WTC11 (cell line): ENCODE data around the gene VAMP2. TPM values are rescaled to one million over a fixed set of nuclear protein-coding genes. Genes with fewer than 3 reads are reported as not detected.

Source experiments
- ATAC-seq: fragments of 200-7000 bp; cut with Tn5 transposase; 2 replicates; pipeline ENCODE4 v1.10.0; 2021; ENCODE audit warnings: mild to moderate bottlenecking, moderate library complexity
- CTCF ChIA-PET: fragments of 300-600 bp; sonication (Branson Sonifier 250); formaldehyde crosslinking; loops from one replicate; lab custom pipeline; 2021; ENCODE audit warnings: antibody characterized with exemption; lab: Charles Lee
- POLR2A ChIA-PET: fragments of 350-600 bp; sonication (Branson Sonifier 250); formaldehyde crosslinking; loops from one replicate; lab custom pipeline; 2021; ENCODE audit warnings: antibody characterized with exemption; lab: Charles Lee
- DNase-seq: peaks from one replicate; pipeline ENCODE4 v3.0.0; 2021; ENCODE audit warnings: low spot score
- H3K27ac Mint-ChIP-seq: 2 replicates; pipeline ENCODE4 v1.8.0; 2021; ENCODE audit warnings: mixed read lengths
- H3K27me3 Mint-ChIP-seq: 2 replicates; pipeline ENCODE4 v1.8.0; 2021; ENCODE audit warnings: low read depth, mild to moderate bottlenecking, moderate library complexity, mixed read lengths
- H3K36me3 Mint-ChIP-seq: 2 replicates; pipeline ENCODE4 v1.8.0; 2021; ENCODE audit warnings: mixed read lengths
- H3K4me1 Mint-ChIP-seq: 2 replicates; pipeline ENCODE4 v1.8.0; 2022; ENCODE audit warnings: mixed read lengths
- H3K4me3 Mint-ChIP-seq: 2 replicates; pipeline ENCODE4 v1.8.0; 2021; ENCODE audit warnings: mild to moderate bottlenecking, moderate library complexity, mixed read lengths
- H3K9me3 Mint-ChIP-seq: 2 replicates; pipeline ENCODE4 v1.8.0; 2021; ENCODE audit warnings: mixed read lengths
- AFF4 ChIP-seq: sonication (generic); formaldehyde crosslinking; IDR thresholded peaks from 2 replicates; pipeline ENCODE4 v1.8.1; 2023; ENCODE audit warnings: mild to moderate bottlenecking, missing genetic modification reagents, borderline replicate concordance
- AR ChIP-seq: fragments of 250-450 bp; sonication (Bioruptor Pico); IDR thresholded peaks from 2 replicates; pipeline ENCODE4 v1.9.0; 2021; ENCODE audit warnings: mild to moderate bottlenecking
- ATF2 ChIP-seq: sonication (generic); formaldehyde crosslinking; IDR thresholded peaks from 2 replicates; pipeline ENCODE4 v1.8.1; 2022; ENCODE audit warnings: low read depth, missing genetic modification reagents, borderline replicate concordance
- CREB1 ChIP-seq: sonication (generic); formaldehyde crosslinking; IDR thresholded peaks from 2 replicates; pipeline ENCODE4 v1.8.0; 2023; ENCODE audit warnings: mild to moderate bottlenecking, missing genetic modification reagents
- E2F1 ChIP-seq: sonication (generic); formaldehyde crosslinking; IDR thresholded peaks from 2 replicates; pipeline ENCODE4 v1.8.0; 2022; ENCODE audit warnings: mild to moderate bottlenecking, missing genetic modification reagents
- EMX1 ChIP-seq: fragments of 250-450 bp; sonication (Bioruptor Pico); IDR thresholded peaks from 2 replicates; pipeline ENCODE4 v1.8.0; 2021; ENCODE audit warnings: mild to moderate bottlenecking
- FOXP4 ChIP-seq: sonication (generic); formaldehyde crosslinking; IDR thresholded peaks from 2 replicates; pipeline ENCODE4 v1.8.0; 2022; ENCODE audit warnings: mild to moderate bottlenecking, missing genetic modification reagents
- IRF2 ChIP-seq: sonication (generic); formaldehyde crosslinking; IDR thresholded peaks from 2 replicates; pipeline ENCODE4 v1.8.0; 2022; ENCODE audit warnings: low read depth, missing genetic modification reagents, borderline replicate concordance
- JUN ChIP-seq: sonication (generic); formaldehyde crosslinking; IDR thresholded peaks from 2 replicates; pipeline ENCODE4 v1.8.0; 2023; ENCODE audit warnings: mild to moderate bottlenecking, missing genetic modification reagents
- NR3C1 ChIP-seq: sonication (generic); formaldehyde crosslinking; conservative IDR thresholded peaks from 2 replicates; pipeline ENCODE4 v1.8.1; 2023; ENCODE audit warnings: low read depth, mild to moderate bottlenecking, missing genetic modification reagents
- SMAD3 ChIP-seq: sonication (generic); formaldehyde crosslinking; IDR thresholded peaks from 2 replicates; pipeline ENCODE4 v1.8.0; 2022; ENCODE audit warnings: missing genetic modification reagents, mild to moderate bottlenecking, borderline replicate concordance
- USF2 ChIP-seq: sonication (generic); formaldehyde crosslinking; IDR thresholded peaks from 2 replicates; pipeline ENCODE4 v1.8.1; 2023; ENCODE audit warnings: mild to moderate bottlenecking, missing genetic modification reagents, moderate library complexity
- ZNF232 ChIP-seq: sonication (generic); formaldehyde crosslinking; IDR thresholded peaks from 2 replicates; pipeline ENCODE4 v1.8.0; 2022; ENCODE audit warnings: mild to moderate bottlenecking, missing genetic modification reagents
- ZNF263 ChIP-seq: sonication (generic); formaldehyde crosslinking; IDR thresholded peaks from 2 replicates; pipeline ENCODE4 v1.8.1; 2022; ENCODE audit warnings: low read depth, mild to moderate bottlenecking, moderate library complexity, missing genetic modification reagents
- total RNA-seq: library from RNA; stranded (reverse); gene quantifications from 3 replicates; pipeline ENCODE4 v1.2.3, GENCODE V29; 2021

The VAMP2 gene
- total RNA-seq, 1 experiment from 2014 or later: 27.4 TPM

GRCh38 chr17:8144401-8145231 is 18.1 kb downstream of the VAMP2 start:
- H3K27me3 Mint-ChIP-seq: no peaks in the 10 kb centered on the region
- POLR2A ChIA-PET: no interaction called here
- H3K4me1 Mint-ChIP-seq: no peaks in the 10 kb centered on the region
- no peak for ATAC-seq
- H3K4me3 Mint-ChIP-seq: no peak overlapping the region
- TF ChIP-seq JUN (CRISPR knock-in tag) (no peak), AR (CRISPR knock-in tag) (no peak), CREB1 (CRISPR knock-in tag) (no peak), IRF2 (no peak), FOXP4 (CRISPR knock-in tag) (no peak), AFF4 (CRISPR knock-in tag) (no peak), USF2 (no peak), ZNF232 (no peak), ATF2 (CRISPR knock-in tag) (no peak), EMX1 (CRISPR knock-in tag) (no peak), SMAD3 (no peak), ZNF263 (CRISPR knock-in tag) (no peak), NR3C1 (CRISPR knock-in tag) (no peak), E2F1 (no peak)
- TF ChIP-seq, all 79 proteins: peak for 0
- no peak overlapping the region for H3K27ac Mint-ChIP-seq
- H3K9me3 Mint-ChIP-seq: no peaks in the 10 kb centered on the region
- CTCF ChIA-PET: no interaction called here
- peaks cover 44% of the 10 kb centered on the region for H3K36me3 Mint-ChIP-seq
- DNase-seq: no peak
